ENCODE results near the gene GNAI3.
A peak's percentile ranks its signal among the peaks of the same experiment; 100 is the strongest.

GNAI3 gene

DNA sequence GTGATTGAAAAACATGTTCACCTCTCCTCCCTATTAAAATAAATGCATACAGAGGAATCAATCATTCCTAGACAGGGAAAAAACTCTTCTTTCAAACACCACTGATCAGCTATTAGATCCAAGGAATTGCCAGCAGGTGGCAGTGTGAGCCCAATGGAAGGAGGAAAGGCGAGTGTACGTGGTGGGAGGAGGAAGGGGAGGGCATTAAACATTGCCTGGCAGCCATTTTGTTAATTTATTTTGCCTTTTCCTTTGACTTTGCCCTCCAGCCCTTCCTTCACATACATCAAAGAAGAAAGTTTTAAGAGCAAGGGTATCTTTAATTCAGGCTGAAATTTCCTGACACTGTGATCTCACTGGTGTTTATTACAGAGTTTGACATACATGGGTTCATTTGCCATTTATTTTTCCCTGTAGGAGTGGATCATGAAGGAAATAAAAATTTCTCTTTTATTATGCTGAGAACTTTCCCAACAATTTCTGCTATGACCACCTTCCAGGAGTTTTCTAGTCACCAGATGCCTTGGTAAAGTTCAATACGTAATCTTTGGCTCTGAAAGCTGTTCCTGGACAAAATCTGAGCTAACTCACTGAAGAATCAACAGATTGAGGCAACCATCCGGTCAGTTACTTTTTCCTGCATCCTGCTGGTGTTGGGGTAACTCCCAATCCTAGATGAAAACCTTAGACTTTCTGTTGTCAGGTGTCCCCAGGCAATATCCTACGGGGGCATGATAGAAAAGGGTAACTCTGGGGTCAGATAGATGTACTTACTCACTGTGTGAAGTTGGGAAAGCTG, 1.9 kb upstream of the GNAI3 start:
- peak; percentile 96 for DNase-seq (ENCODE audit: low spot score)

GRCh38 chr1:109547463-109548320, 723 bp upstream of the GNAI3 start:
- DNase-seq (ENCODE audit: low spot score) = peak; percentile 47

DNA sequence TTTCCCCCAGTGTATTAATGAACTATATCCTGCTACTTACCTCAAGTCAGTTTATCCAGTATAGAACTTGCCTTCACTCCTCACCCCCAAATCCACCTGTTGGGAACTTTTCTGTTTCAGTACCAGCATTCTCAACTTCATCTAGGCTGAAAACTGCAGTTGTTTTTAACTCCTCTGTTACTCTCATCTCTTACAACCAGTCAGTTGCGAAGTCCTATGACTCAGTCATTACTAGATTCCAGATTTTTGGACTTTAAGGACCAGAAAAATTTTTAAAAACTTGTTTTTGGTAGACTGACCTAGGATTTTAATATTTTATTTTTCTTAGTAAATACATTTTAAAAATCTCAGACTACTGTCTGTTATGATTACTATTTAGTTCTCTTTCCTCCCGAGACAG, 8.1 kb downstream of the GNAI3 start:
- DNase-seq (ENCODE audit: low spot score) = no peak

DNA sequence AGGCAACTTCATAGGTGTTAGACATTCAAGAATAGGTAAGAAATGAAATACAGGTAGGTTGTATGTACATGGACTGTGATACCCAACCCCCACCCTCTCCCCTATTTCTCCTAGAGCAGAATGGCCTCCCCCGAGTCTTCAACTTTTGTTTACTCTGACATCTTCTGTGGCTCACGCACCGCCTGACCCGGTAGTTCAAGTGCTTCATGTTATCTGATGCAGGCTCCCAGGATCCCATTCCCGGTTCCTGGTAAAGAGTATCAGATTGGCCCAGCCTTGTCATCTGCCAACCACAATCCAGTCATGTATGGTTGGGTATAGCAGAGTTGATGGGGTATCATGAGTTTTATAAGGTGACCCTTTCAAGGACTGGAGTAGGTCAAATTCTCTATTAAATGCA, 9.1 kb downstream of the GNAI3 start:
- no peak for DNase-seq (ENCODE audit: low spot score)

- DNase-seq (ENCODE audit: low spot score) = no peak
Measured at GRCh38 chr1:109559995-109560394, 11.6 kb downstream of the GNAI3 start.

DNA sequence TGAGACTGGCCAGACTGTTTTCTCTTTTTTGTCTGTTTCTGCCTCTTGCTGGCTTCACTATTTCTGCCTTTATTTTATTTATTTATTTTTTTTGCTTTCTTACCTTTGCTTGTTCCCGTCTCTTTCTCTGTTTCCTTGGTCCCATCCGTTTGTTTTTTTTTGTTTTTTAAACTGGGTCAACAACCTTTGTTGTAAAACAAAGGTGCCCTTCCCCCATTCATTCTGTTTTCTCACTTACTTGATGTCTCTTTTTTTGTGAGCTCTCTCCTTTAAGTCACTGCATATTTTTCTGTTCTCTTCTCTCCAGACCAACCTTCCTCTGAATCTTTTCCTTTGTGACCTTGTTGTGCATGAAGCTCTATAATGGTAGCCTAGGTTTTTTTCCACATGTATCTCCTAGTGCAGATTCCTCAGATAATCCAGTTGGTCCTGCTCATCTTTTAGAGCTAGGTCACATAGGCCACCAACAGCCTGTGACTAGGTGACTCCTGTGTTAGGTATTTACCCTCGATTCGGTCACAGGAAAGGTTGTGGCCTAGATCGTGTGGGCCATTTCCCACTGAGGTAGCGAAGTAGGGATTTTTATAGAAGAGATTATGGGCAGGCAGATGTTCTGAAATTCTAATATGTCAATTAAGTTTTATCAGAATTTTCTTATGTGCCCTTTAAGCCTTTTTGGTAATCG, 15.9 kb downstream of the GNAI3 start:
- DNase-seq (ENCODE audit: low spot score) = no peak

GRCh38 chr1:109565241-109565640, 16.8 kb downstream of the GNAI3 start:
- DNase-seq (ENCODE audit: low spot score) = no peak

GRCh38 chr1:109566982-109567381, 18.6 kb downstream of the GNAI3 start:
- no peak for DNase-seq (ENCODE audit: low spot score)

- DNase-seq (ENCODE audit: low spot score) = no peak
Measured at GRCh38 chr1:109567877-109568672, 19.7 kb downstream of the GNAI3 start.

DNA sequence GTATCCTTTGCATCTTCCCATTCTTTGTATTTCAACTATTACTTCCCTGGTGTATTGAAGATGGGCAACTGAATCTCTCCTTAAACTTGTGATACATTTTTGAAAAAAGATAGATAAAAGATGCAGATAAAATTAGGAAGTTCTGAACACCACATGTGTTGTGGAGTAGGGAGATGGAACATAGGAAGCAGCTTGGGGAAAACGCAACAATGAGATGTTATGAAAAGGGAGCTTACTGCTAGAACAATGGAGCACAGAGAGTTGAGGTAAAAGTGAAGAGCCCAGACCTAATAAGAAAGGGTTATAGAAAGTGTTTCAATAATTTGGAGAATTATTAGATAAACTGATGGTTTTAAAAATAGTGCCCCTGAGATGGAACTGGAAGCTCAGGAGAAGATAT, 20.9 kb downstream of the GNAI3 start:
- DNase-seq (ENCODE audit: low spot score) = peak; percentile 29

DNA sequence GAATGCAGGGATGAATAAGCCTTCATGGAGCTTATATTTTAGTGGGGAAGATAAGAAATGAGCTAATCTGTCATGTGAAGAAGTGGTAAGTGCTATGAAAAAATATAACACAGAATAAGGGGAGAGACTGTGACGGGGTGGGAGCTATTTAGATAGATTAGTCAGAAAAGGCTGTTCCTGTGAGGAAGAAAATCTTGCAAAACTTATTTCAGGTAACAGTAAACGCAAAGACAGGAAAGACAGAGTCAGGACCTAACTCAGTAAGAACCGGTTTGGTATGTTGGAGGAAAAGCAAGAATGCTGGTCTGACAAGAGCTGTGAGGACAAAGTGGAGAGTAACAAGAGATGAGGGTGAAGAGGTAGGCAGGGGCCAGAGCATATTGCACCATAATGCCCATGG, 22.0 kb downstream of the GNAI3 start:
- no peak for DNase-seq (ENCODE audit: low spot score)

GRCh38 chr1:109573785-109574184, 25.4 kb downstream of the GNAI3 start:
- DNase-seq (ENCODE audit: low spot score) = peak; percentile 26

- no peak for DNase-seq (ENCODE audit: low spot score)
Measured at GRCh38 chr1:109578947-109579443, 30.6 kb downstream of the GNAI3 start.

- DNase-seq (ENCODE audit: low spot score) = peak; percentile 39
Measured at GRCh38 chr1:109579491-109579890, 31.1 kb downstream of the GNAI3 start.

GRCh38 chr1:109582021-109582420, 33.6 kb downstream of the GNAI3 start:
- DNase-seq (ENCODE audit: low spot score) = no peak

- DNase-seq (ENCODE audit: low spot score) = no peak
Measured at GRCh38 chr1:109584766-109585165, 36.4 kb downstream of the GNAI3 start.

GRCh38 chr1:109586055-109586454, 37.6 kb downstream of the GNAI3 start:
- DNase-seq (ENCODE audit: low spot score) = no peak

GRCh38 chr1:109589177-109589576, 40.8 kb downstream of the GNAI3 start:
- DNase-seq (ENCODE audit: low spot score) = no peak

GRCh38 chr1:109589679-109590078, 41.3 kb downstream of the GNAI3 start:
- DNase-seq (ENCODE audit: low spot score) = no peak

DNA sequence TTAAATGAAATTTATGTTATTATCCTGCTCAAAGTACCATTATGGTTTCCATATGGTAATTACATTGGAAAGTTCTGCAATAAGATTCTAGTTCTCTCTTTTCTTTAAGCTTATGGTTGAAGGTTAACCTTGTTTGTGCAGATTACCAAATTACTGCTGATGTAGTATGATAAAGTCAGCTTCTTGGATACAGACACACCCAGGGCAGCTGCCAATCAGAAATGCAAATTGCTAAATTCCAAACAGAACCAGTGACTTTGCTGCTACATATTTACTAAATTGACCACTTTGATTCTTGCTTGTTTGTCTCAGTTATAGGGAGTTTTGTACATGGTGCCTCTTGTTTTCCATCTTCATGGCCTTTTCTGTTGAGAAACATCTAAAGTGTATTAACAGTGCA, 44.5 kb downstream of the GNAI3 start:
- no peak for DNase-seq (ENCODE audit: low spot score)

DNA sequence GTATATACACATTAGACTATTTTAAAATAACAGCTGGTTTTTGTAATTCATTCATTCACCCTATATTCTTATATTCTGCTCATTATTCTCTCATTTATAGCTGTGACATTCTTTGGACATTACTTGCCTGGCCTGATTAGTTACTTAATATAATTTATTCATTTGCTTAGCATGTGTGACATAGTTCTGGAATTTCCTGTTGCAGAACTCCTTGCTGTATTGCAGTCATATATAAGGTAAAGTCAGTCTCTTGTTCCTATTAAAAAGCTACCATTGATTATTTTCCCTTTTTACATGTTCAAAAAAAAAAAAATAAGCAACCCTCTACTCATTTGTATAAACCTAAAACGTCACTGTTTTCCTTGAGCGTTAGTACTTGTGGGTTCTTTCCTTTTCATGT, 47.1 kb downstream of the GNAI3 start:
- no peak for DNase-seq (ENCODE audit: low spot score)

- no peak for DNase-seq (ENCODE audit: low spot score)
Measured at GRCh38 chr1:109598156-109598555, 49.7 kb downstream of the GNAI3 start.
